ENCODE data around the gene NAIF1.
"Not testable (repeated sequence)": the region's sequence is repeated elsewhere in the genome, so short reads cannot be mapped to it uniquely, and the experiment has no call there.

Gene NAIF1

GRCh38 chr9:128023671-128024070 lies 43.4 kb downstream of the NAIF1 start:
- H3K27me3 ChIP-seq (ENCODE audit: control insufficient read depth in 3 of 3, insufficient read depth in 3 of 3, low read depth in 1 of 3, low read length in 3 of 3); H3K23ac ChIP-seq (ENCODE audit: low read depth, low read length, poor library complexity); H3K9me3 ChIP-seq (replicated peaks in 1 of 2; ENCODE audit: control insufficient read depth in 2 of 2, insufficient read depth in 1 of 2, low read depth in 1 of 2, low read length in 2 of 2); H2AFZ ChIP-seq (ENCODE audit: low read length); H4K91ac ChIP-seq (ENCODE audit: low read depth, low read length, poor library complexity); H3K4me3 ChIP-seq (ENCODE audit: low read length in 2 of 2); H3K4ac ChIP-seq (ENCODE audit: low read length); H3K14ac ChIP-seq (ENCODE audit: low read length); H3K4me2 ChIP-seq (ENCODE audit: insufficient read depth, low read length, poor library complexity, severe bottlenecking); H3K18ac ChIP-seq (ENCODE audit: low read length); DNase-seq (ENCODE audit: low spot score); H2BK120ac ChIP-seq (ENCODE audit: low read depth, low read length); H4K8ac ChIP-seq (ENCODE audit: low read depth, low read length); H3K4me1 ChIP-seq (ENCODE audit: control insufficient read depth in 2 of 2, insufficient read depth in 1 of 2, low read depth in 1 of 2, low read length in 2 of 2); H3K79me1 ChIP-seq (ENCODE audit: low read depth, low read length); H3K27ac ChIP-seq (replicated peaks; ENCODE audit: low read length); H2BK15ac ChIP-seq (ENCODE audit: low read length); H2BK5ac ChIP-seq (ENCODE audit: low read length); H3K9ac ChIP-seq (ENCODE audit: low read depth, low read length, poor library complexity); H3K36me3 ChIP-seq (replicated peaks in 1 of 2; ENCODE audit: control insufficient read depth in 2 of 2, insufficient read depth in 2 of 2, low read length in 2 of 2); H2AK5ac ChIP-seq (ENCODE audit: low read depth, low read length); H2BK12ac ChIP-seq (ENCODE audit: low read length): not testable (repeated sequence)
- WGBS, 2 donors (ENCODE audit: extremely low coverage in 2 of 2, insufficient read length in 2 of 2, insufficient replicate concordance in 1 of 2), result no CpG with 5 or more reads among the region's 12 CpGs

- no CpG with 5 or more reads among the region's 2 CpGs for WGBS, 2 donors (ENCODE audit: extremely low coverage in 2 of 2, insufficient read length in 2 of 2, insufficient replicate concordance in 1 of 2)
- H3K4me1 ChIP-seq (ENCODE audit: control insufficient read depth in 2 of 2, insufficient read depth in 1 of 2, low read depth in 1 of 2, low read length in 2 of 2), result peaks cover 2 to 7% of the 10 kb centered on the region in 2 donors
- H3K36me3 ChIP-seq (replicated peaks in 1 of 2; ENCODE audit: control insufficient read depth in 2 of 2, insufficient read depth in 2 of 2, low read length in 2 of 2), result no peaks in the 10 kb centered on the region
- DNase-seq (ENCODE audit: low spot score), result no peak
- H2BK15ac ChIP-seq (ENCODE audit: low read length), result no peak overlapping the region
- H3K27me3 ChIP-seq (ENCODE audit: control insufficient read depth in 3 of 3, insufficient read depth in 3 of 3, low read depth in 1 of 3, low read length in 3 of 3), result peaks cover 0 to 8% (median 0%) of the 10 kb centered on the region in 3 experiments
- no peak overlapping the region for H3K27ac ChIP-seq (replicated peaks; ENCODE audit: low read length)
- H3K9ac ChIP-seq (ENCODE audit: low read depth, low read length, poor library complexity), result no peak overlapping the region
- H2AFZ ChIP-seq (ENCODE audit: low read length), result no peak overlapping the region
- H4K91ac ChIP-seq (ENCODE audit: low read depth, low read length, poor library complexity), result no peak overlapping the region
- no peak overlapping the region for H2BK12ac ChIP-seq (ENCODE audit: low read length)
- peaks cover 0 to 2% of the 10 kb centered on the region in 2 donors for H3K9me3 ChIP-seq (replicated peaks in 1 of 2; ENCODE audit: control insufficient read depth in 2 of 2, insufficient read depth in 1 of 2, low read depth in 1 of 2, low read length in 2 of 2)
- H3K14ac ChIP-seq (ENCODE audit: low read length), result no peak overlapping the region
- H2AK5ac ChIP-seq (ENCODE audit: low read depth, low read length), result peak overlapping the region; percentile 79
- no peak overlapping the region for H3K4me2 ChIP-seq (ENCODE audit: insufficient read depth, low read length, poor library complexity, severe bottlenecking)
- H2BK120ac ChIP-seq (ENCODE audit: low read depth, low read length), result no peak overlapping the region
- no peak overlapping the region for H2BK5ac ChIP-seq (ENCODE audit: low read length)
- H3K4ac ChIP-seq (ENCODE audit: low read length), result no peak overlapping the region
- H3K4me3 ChIP-seq (ENCODE audit: low read length in 2 of 2), result no peak overlapping the region
- H4K8ac ChIP-seq (ENCODE audit: low read depth, low read length), result no peak overlapping the region
- no peak overlapping the region for H3K23ac ChIP-seq (ENCODE audit: low read depth, low read length, poor library complexity)
- H3K79me1 ChIP-seq (ENCODE audit: low read depth, low read length), result no peaks in the 10 kb centered on the region
- peak overlapping the region; percentile 27 for H3K18ac ChIP-seq (ENCODE audit: low read length)
Observed at GRCh38 chr9:128022886-128023285, 44.2 kb downstream of the NAIF1 start.

- H2BK15ac ChIP-seq (ENCODE audit: low read length), result no peak overlapping the region
- H3K4me2 ChIP-seq (ENCODE audit: insufficient read depth, low read length, poor library complexity, severe bottlenecking), result no peak overlapping the region
- H4K91ac ChIP-seq (ENCODE audit: low read depth, low read length, poor library complexity), result no peak overlapping the region
- H3K4ac ChIP-seq (ENCODE audit: low read length), result no peak overlapping the region
- no peak overlapping the region for H3K23ac ChIP-seq (ENCODE audit: low read depth, low read length, poor library complexity)
- no peak overlapping the region for H2BK5ac ChIP-seq (ENCODE audit: low read length)
- H3K18ac ChIP-seq (ENCODE audit: low read length), result no peak overlapping the region
- no peak overlapping the region for H3K14ac ChIP-seq (ENCODE audit: low read length)
- H3K4me3 ChIP-seq (ENCODE audit: low read length in 2 of 2), result no peak overlapping the region
- no peak overlapping the region for H2AK5ac ChIP-seq (ENCODE audit: low read depth, low read length)
- WGBS, 2 donors (ENCODE audit: extremely low coverage in 2 of 2, insufficient read length in 2 of 2, insufficient replicate concordance in 1 of 2), result no CpG with 5 or more reads among the region's 1 CpG
- H3K79me1 ChIP-seq (ENCODE audit: low read depth, low read length), result no peaks in the 10 kb centered on the region
- H3K4me1 ChIP-seq (ENCODE audit: control insufficient read depth in 2 of 2, insufficient read depth in 1 of 2, low read depth in 1 of 2, low read length in 2 of 2), result peaks cover 0 to 1% of the 10 kb centered on the region in 2 donors
- H4K8ac ChIP-seq (ENCODE audit: low read depth, low read length), result no peak overlapping the region
- H2AFZ ChIP-seq (ENCODE audit: low read length), result no peak overlapping the region
- no peak overlapping the region for H3K9ac ChIP-seq (ENCODE audit: low read depth, low read length, poor library complexity)
- peaks cover 0 to 2% of the 10 kb centered on the region in 2 donors for H3K9me3 ChIP-seq (replicated peaks in 1 of 2; ENCODE audit: control insufficient read depth in 2 of 2, insufficient read depth in 1 of 2, low read depth in 1 of 2, low read length in 2 of 2)
- H3K27ac ChIP-seq (replicated peaks; ENCODE audit: low read length), result no peak overlapping the region
- H2BK12ac ChIP-seq (ENCODE audit: low read length), result no peak overlapping the region
- no peaks in the 10 kb centered on the region for H3K36me3 ChIP-seq (replicated peaks in 1 of 2; ENCODE audit: control insufficient read depth in 2 of 2, insufficient read depth in 2 of 2, low read length in 2 of 2)
- H2BK120ac ChIP-seq (ENCODE audit: low read depth, low read length), result no peak overlapping the region
- DNase-seq (ENCODE audit: low spot score), result no peak
- peaks cover 0 to 20% (median 0%) of the 10 kb centered on the region in 3 experiments for H3K27me3 ChIP-seq (ENCODE audit: control insufficient read depth in 3 of 3, insufficient read depth in 3 of 3, low read depth in 1 of 3, low read length in 3 of 3)
Observed at GRCh38 chr9:128021098-128021497, 46.0 kb downstream of the NAIF1 start.

GRCh38 chr9:128020692-128021091 lies 46.4 kb downstream of the NAIF1 start:
- no peak overlapping the region for H4K8ac ChIP-seq (ENCODE audit: low read depth, low read length)
- no peak overlapping the region for H3K4me2 ChIP-seq (ENCODE audit: insufficient read depth, low read length, poor library complexity, severe bottlenecking)
- H3K4me1 ChIP-seq (ENCODE audit: control insufficient read depth in 2 of 2, insufficient read depth in 1 of 2, low read depth in 1 of 2, low read length in 2 of 2), result peaks cover 0 to 1% of the 10 kb centered on the region in 2 donors
- H3K9me3 ChIP-seq (replicated peaks in 1 of 2; ENCODE audit: control insufficient read depth in 2 of 2, insufficient read depth in 1 of 2, low read depth in 1 of 2, low read length in 2 of 2), result peaks cover 0 to 2% of the 10 kb centered on the region in 2 donors
- WGBS, 2 donors (ENCODE audit: extremely low coverage in 2 of 2, insufficient read length in 2 of 2, insufficient replicate concordance in 1 of 2), result no CpG with 5 or more reads among the region's 4 CpGs
- H2BK5ac ChIP-seq (ENCODE audit: low read length), result no peak overlapping the region
- no peak overlapping the region for H2AFZ ChIP-seq (ENCODE audit: low read length)
- H4K91ac ChIP-seq (ENCODE audit: low read depth, low read length, poor library complexity), result no peak overlapping the region
- no peak overlapping the region for H3K27ac ChIP-seq (replicated peaks; ENCODE audit: low read length)
- H3K4me3 ChIP-seq (ENCODE audit: low read length in 2 of 2), result no peak overlapping the region
- H2BK12ac ChIP-seq (ENCODE audit: low read length), result no peak overlapping the region
- DNase-seq (ENCODE audit: low spot score), result no peak
- H2BK15ac ChIP-seq (ENCODE audit: low read length), result no peak overlapping the region
- no peak overlapping the region for H2AK5ac ChIP-seq (ENCODE audit: low read depth, low read length)
- no peaks in the 10 kb centered on the region for H3K36me3 ChIP-seq (replicated peaks in 1 of 2; ENCODE audit: control insufficient read depth in 2 of 2, insufficient read depth in 2 of 2, low read length in 2 of 2)
- peaks cover 0 to 20% (median 0%) of the 10 kb centered on the region in 3 experiments for H3K27me3 ChIP-seq (ENCODE audit: control insufficient read depth in 3 of 3, insufficient read depth in 3 of 3, low read depth in 1 of 3, low read length in 3 of 3)
- no peak overlapping the region for H3K9ac ChIP-seq (ENCODE audit: low read depth, low read length, poor library complexity)
- no peaks in the 10 kb centered on the region for H3K79me1 ChIP-seq (ENCODE audit: low read depth, low read length)
- H3K14ac ChIP-seq (ENCODE audit: low read length), result no peak overlapping the region
- H3K23ac ChIP-seq (ENCODE audit: low read depth, low read length, poor library complexity), result no peak overlapping the region
- H3K18ac ChIP-seq (ENCODE audit: low read length), result no peak overlapping the region
- H3K4ac ChIP-seq (ENCODE audit: low read length), result no peak overlapping the region
- no peak overlapping the region for H2BK120ac ChIP-seq (ENCODE audit: low read depth, low read length)

Measured in neuronal stem cell (in vitro differentiated cells).